H1 (cell line): ENCODE measurements around the gene FGGY. TPM values are rescaled to one million over a fixed set of nuclear protein-coding genes. Genes with fewer than 3 reads are reported as not detected.

Experiments used
- BRCA1 ChIP-seq: IDR thresholded peaks from 2 replicates; pipeline ENCODE4 v1.6.1; 2012; ENCODE audit warnings: low read depth, low read length, improper control_type of control experiment
- JUN ChIP-seq: IDR thresholded peaks from 2 replicates; pipeline ENCODE4 v1.6.1; 2011; ENCODE audit warnings: low read depth, mild to moderate bottlenecking, improper control_type of control experiment, low read length
- KDM1A ChIP-seq: fragments of 200-600, 300-600 bp; sonication (generic); IDR thresholded peaks from 2 replicates; pipeline ENCODE4 v1.7.1; 2016; ENCODE audit warnings: mild to moderate bottlenecking, low read length, borderline replicate concordance
- SRF ChIP-seq: IDR thresholded peaks from 2 replicates; pipeline ENCODE4 v1.6.1; 2011; ENCODE audit warnings: mild to moderate bottlenecking, low read depth, low read length, moderate library complexity
- YY1 ChIP-seq: IDR thresholded peaks from 2 replicates; pipeline ENCODE4 v1.6.1; 2011; ENCODE audit warnings: low read depth, mild to moderate bottlenecking, low read length
- polyA plus RNA-seq, 7 experiments: library from polyadenylated mRNA; depleted of rRNA in 3 of 7; stranded (reverse) in 5 of 7; unstranded in 2 of 7; fragments of >200 nt in 5 of 7; fragments of 200-250 nt in 2 of 7; gene quantifications; 1 replicate in 5 of 7; 2 replicates in 1 of 7; 4 replicates in 1 of 7; pipeline versions ENCODE4 v1.2.1 to v1.2.3, GENCODE V29; 2011 to 2013; ENCODE audit warnings: missing spikeins in 2 of 7, mixed read lengths in 2 of 7
- total RNA-seq: library from RNA; stranded (reverse); fragmentation: NEBNext Ultra II Directional; extraction: Animal tissue kit (Norgen Biotek cat#: 25700); gene quantifications from 2 replicates; pipeline ENCODE4 v1.2.1, GENCODE V29; 2021
- TF ChIP-seq, protein P1 (sequence below): IDR thresholded peaks from 2 replicates; pipeline ENCODE4 v1.6.1; 2012; ENCODE audit warnings: inconsistent platforms

The FGGY gene
- total and polyA plus RNA-seq, 2 of the 8 experiments (the other 6 are each of a cell fraction or from before 2014, with no cell fraction given) = 10.3 to 12.5 TPM

DNA sequence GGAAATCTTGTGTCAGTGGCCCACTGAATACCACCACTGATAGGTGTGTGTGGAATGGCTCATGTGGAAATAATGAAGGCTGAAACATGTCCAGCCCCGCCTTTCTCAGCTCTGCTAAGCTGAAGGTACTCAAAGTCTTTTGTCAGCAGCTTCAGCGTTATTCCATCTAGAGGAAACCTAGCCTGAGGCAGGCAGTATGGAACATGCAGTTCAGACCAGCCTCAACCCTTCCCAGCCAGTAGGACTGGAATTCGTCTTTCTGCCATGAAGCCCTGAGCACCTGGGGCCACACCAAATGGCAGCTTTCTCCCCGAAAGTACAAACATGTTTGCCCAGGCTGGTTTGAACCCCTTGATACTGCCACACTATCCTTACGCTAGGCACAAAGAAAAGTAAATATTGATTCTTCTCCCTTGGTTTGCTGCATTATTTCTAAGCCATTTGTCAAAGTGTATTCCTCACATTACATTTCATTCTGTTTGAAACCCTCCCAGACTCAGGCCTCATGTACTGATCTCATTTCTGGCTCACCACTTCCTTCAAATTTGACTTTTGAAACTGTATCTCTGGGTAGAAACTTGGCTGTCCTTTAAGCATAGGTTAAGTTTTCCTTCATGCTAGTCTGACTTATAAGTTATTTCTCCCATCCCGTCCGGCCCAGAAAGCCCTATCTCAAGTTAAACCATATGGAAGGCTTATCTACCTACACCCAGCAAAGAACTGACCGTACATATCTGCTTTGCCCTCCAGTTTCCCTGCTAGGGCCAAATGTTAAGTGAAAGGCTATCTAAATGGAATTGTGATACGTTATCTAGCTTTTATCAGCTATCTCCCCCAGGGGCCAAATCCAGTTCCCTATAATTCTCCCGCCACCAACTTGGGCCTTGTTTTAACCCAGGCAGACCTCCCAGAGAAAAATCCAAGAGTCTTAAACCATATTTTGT is 472.2 kb downstream of the FGGY start (continued):
- TF ChIP-seq BRCA1 (no peak), YY1 (no peak), JUN (no peak), KDM1A (no peak), SRF (no peak)
- TF ChIP-seq, protein P1, sequence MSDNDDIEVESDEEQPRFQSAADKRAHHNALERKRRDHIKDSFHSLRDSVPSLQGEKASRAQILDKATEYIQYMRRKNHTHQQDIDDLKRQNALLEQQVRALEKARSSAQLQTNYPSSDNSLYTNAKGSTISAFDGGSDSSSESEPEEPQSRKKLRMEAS = no peak
